KMS-11 (cell line): ENCODE measurements around the gene CD320.
A peak's percentile ranks its signal among the peaks of the same experiment; 100 is the strongest.
"Not testable (repeated sequence)": the region's sequence is repeated elsewhere in the genome, so short reads cannot be mapped to it uniquely, and the experiment has no call there.

Source experiments
- H2AFZ ChIP-seq: fragments of 200-600 bp; sonication (generic); 2 replicates; pipeline ENCODE4 v1.6.1; 2016; ENCODE audit warnings: antibody characterized with exemption, mixed run types, low read depth
- H3K27ac ChIP-seq: fragments of 200-600 bp; sonication (generic); 2 replicates; pipeline ENCODE4 v1.6.1; 2016; ENCODE audit warnings: mild to moderate bottlenecking, mixed run types
- H3K27me3 ChIP-seq: fragments of 200-600 bp; sonication (generic); 2 replicates; pipeline ENCODE4 v1.6.1; 2017; ENCODE audit warnings: mild to moderate bottlenecking, low read depth, mixed run types, moderate library complexity; ENCODE audit not compliant: insufficient read depth
- H3K36me3 ChIP-seq: fragments of 200-600 bp; sonication (generic); 2 replicates; pipeline ENCODE4 v1.6.1; 2017; ENCODE audit warnings: mild to moderate bottlenecking, mixed run types; ENCODE audit not compliant: insufficient read depth
- H3K4me1 ChIP-seq: fragments of 200-600 bp; sonication (generic); 2 replicates; pipeline ENCODE4 v1.6.1; 2016; ENCODE audit warnings: mild to moderate bottlenecking, low read depth, mixed run types; ENCODE audit not compliant: poor library complexity, severe bottlenecking
- H3K4me2 ChIP-seq: fragments of 200-600 bp; sonication (generic); 2 replicates; pipeline ENCODE4 v1.7.0; 2016; ENCODE audit warnings: mild to moderate bottlenecking, mixed run types
- H3K4me3 ChIP-seq: fragments of 200-600 bp; sonication (generic); IDR thresholded peaks from 2 replicates; pipeline ENCODE4 v1.6.1; 2017; ENCODE audit warnings: low read depth, low read length, mixed read lengths; ENCODE audit not compliant: insufficient read depth
- H3K79me2 ChIP-seq: fragments of 200-600 bp; sonication (generic); 2 replicates; pipeline ENCODE4 v1.6.1; 2016; ENCODE audit warnings: low read depth, mixed run types; ENCODE audit not compliant: insufficient read depth
- H3K9ac ChIP-seq: fragments of 200-600 bp; sonication (generic); 2 replicates; pipeline ENCODE4 v1.6.1; 2016; ENCODE audit warnings: mild to moderate bottlenecking, mixed run types
- H4K20me1 ChIP-seq: fragments of 200-600 bp; sonication (generic); 2 replicates; pipeline ENCODE4 v1.6.1; 2016; ENCODE audit warnings: mild to moderate bottlenecking, mixed run types; ENCODE audit not compliant: insufficient read depth
- CTCF ChIP-seq: fragments of 200-600 bp; sonication (generic); conservative IDR thresholded peaks from 2 replicates; pipeline ENCODE4 v1.6.1; 2017; ENCODE audit warnings: low read depth, mild to moderate bottlenecking, antibody characterized with exemption, low read length, moderate library complexity, mixed read lengths

Gene CD320

GRCh38 chr19:8269724-8270123 lies 38.4 kb downstream of the CD320 start:
- H3K79me2 ChIP-seq = no peaks in the 10 kb centered on the region
- no peak overlapping the region for H2AFZ ChIP-seq
- no peak overlapping the region for H3K9ac ChIP-seq
- no peaks in the 10 kb centered on the region for H4K20me1 ChIP-seq
- no peaks in the 10 kb centered on the region for H3K36me3 ChIP-seq
- peaks cover 4% of the 10 kb centered on the region; the same call in 1 of the 2 replicates for H3K27me3 ChIP-seq
- peak overlapping the region; percentile 95 for H3K4me2 ChIP-seq
- TF ChIP-seq CTCF = no peak
- peaks cover 23% of the 10 kb centered on the region for H3K4me1 ChIP-seq
- H3K4me3 ChIP-seq = no peak overlapping the region
- no peak overlapping the region for H3K27ac ChIP-seq

GRCh38 chr19:8265872-8266271 lies 42.3 kb downstream of the CD320 start:
- no peak for TF ChIP-seq CTCF
- H3K4me2 ChIP-seq = no peak overlapping the region
- H2AFZ ChIP-seq = no peak overlapping the region
- no peak overlapping the region for H3K4me3 ChIP-seq
- peaks cover 23% of the 10 kb centered on the region for H3K4me1 ChIP-seq
- H4K20me1 ChIP-seq = no peaks in the 10 kb centered on the region
- no peak overlapping the region for H3K9ac ChIP-seq
- H3K27ac ChIP-seq = no peak overlapping the region
- H3K79me2 ChIP-seq = no peaks in the 10 kb centered on the region
- peaks cover 6% of the 10 kb centered on the region; the same call in 1 of the 2 replicates for H3K27me3 ChIP-seq
- H3K36me3 ChIP-seq = no peaks in the 10 kb centered on the region

- not testable (repeated sequence) for H3K4me3 ChIP-seq, H3K27me3 ChIP-seq, H4K20me1 ChIP-seq, H3K36me3 ChIP-seq, H2AFZ ChIP-seq, H3K79me2 ChIP-seq, H3K9ac ChIP-seq, H3K27ac ChIP-seq, H3K4me2 ChIP-seq
- peaks cover 12% of the 10 kb centered on the region for H3K4me1 ChIP-seq
These were observed 43.9 kb downstream of the CD320 start for GRCh38 chr19:8264248-8264647.

- H3K9ac ChIP-seq = no peak overlapping the region
- no peak overlapping the region for H3K4me3 ChIP-seq
- H3K27ac ChIP-seq = no peak overlapping the region
- no peak for TF ChIP-seq CTCF
- no peaks in the 10 kb centered on the region for H3K79me2 ChIP-seq
- H3K4me2 ChIP-seq = no peak overlapping the region
- no peaks in the 10 kb centered on the region for H3K36me3 ChIP-seq
- no peaks in the 10 kb centered on the region for H4K20me1 ChIP-seq
- peaks cover 2% of the 10 kb centered on the region for H3K4me1 ChIP-seq
- H2AFZ ChIP-seq = no peak overlapping the region
- H3K27me3 ChIP-seq = 0 out of 2 replicates have a peak, but pooled peaks cover 2% of the 10 kb centered on the region
These were observed 45.7 kb downstream of the CD320 start for GRCh38 chr19:8262431-8262830.

GRCh38 chr19:8261881-8262280 lies 46.3 kb downstream of the CD320 start:
- H3K4me1 ChIP-seq = no peaks in the 10 kb centered on the region
- H3K4me3 ChIP-seq = no peak overlapping the region
- H2AFZ ChIP-seq = no peak overlapping the region
- no peak overlapping the region for H3K27ac ChIP-seq
- H3K27me3 ChIP-seq = 0 out of 2 replicates have a peak, but pooled peaks cover 2% of the 10 kb centered on the region
- no peak overlapping the region for H3K4me2 ChIP-seq
- no peak for TF ChIP-seq CTCF
- H3K9ac ChIP-seq = no peak overlapping the region
- H4K20me1 ChIP-seq = no peaks in the 10 kb centered on the region
- no peaks in the 10 kb centered on the region for H3K36me3 ChIP-seq
- H3K79me2 ChIP-seq = no peaks in the 10 kb centered on the region
